Omental fat pad (tissue), 4 donors: ENCODE measurements around the gene CHRNA7. TPM values are rescaled to one million over a fixed set of nuclear protein-coding genes. Genes with fewer than 3 reads are reported as not detected.

ENCODE experiments used
- ATAC-seq: fragments of 150-250 bp; one replicate; pipeline ENCODE4 v1.9.1; 2016; ENCODE audit warnings: mild to moderate bottlenecking, moderate library complexity; ENCODE audit not compliant: low FRiP score
- DNase-seq: peaks from one replicate; pipeline ENCODE4 v3.0.0-alpha.2; 2019; ENCODE audit warnings: low spot score
- CTCF ChIP-seq, 3 donors: fragments of 450-650 bp; IDR thresholded peaks; one replicate each; pipeline ENCODE4 v1.5.1; 2016 to 2017; ENCODE audit warnings: antibody characterized with exemption in 3 of 3, mild to moderate bottlenecking in 3 of 3, moderate library complexity in 2 of 3
- total RNA-seq, 4 donors: library from RNA; depleted of rRNA; stranded (reverse); fragments of >200 nt; gene quantifications; one replicate each; pipeline ENCODE4 v1.1.0, GENCODE V29; 2016

Gene CHRNA7
- total RNA-seq, 4 donors from 2014 or later: 0.36 to 1.3 (median 0.75) TPM

- TF ChIP-seq CTCF (IDR thresholded peaks at IDR 0.05): no peak
- DNase-seq (no peak), ATAC-seq (no peak)
Measured at GRCh38 chr15:32034106-32034505, 3.8 kb downstream of the CHRNA7 start.

- no peak for DNase-seq
- ATAC-seq: no peak
- TF ChIP-seq CTCF (IDR thresholded peaks at IDR 0.05): no peak
Measured at GRCh38 chr15:32035285-32035684, 5.0 kb downstream of the CHRNA7 start.

- no peak for DNase-seq
- ATAC-seq: no peak
- TF ChIP-seq CTCF (IDR thresholded peaks at IDR 0.05): no peak
Measured at GRCh38 chr15:32036971-32037370, 6.7 kb downstream of the CHRNA7 start.

GRCh38 chr15:32041294-32041693 is 11.0 kb downstream of the CHRNA7 start:
- ATAC-seq (no peak), DNase-seq (no peak)
- TF ChIP-seq CTCF (IDR thresholded peaks at IDR 0.05): no peak

- ATAC-seq (no peak), DNase-seq (no peak)
- TF ChIP-seq CTCF (IDR thresholded peaks at IDR 0.05): no peak
Measured at GRCh38 chr15:32042269-32042972, 12.1 kb downstream of the CHRNA7 start.

- no peak for TF ChIP-seq CTCF (IDR thresholded peaks at IDR 0.05)
- no peak for ATAC-seq
- no peak for DNase-seq
Measured at GRCh38 chr15:32053719-32054118, 23.4 kb downstream of the CHRNA7 start.

GRCh38 chr15:32057876-32058425 is 27.6 kb downstream of the CHRNA7 start:
- TF ChIP-seq CTCF (IDR thresholded peaks at IDR 0.05): no peak
- ATAC-seq (no peak), DNase-seq (no peak)
